A549 treated with Hydrocortisone at 1 μM for 4 hours (cell line): ENCODE data around the gene BPIFB1. TPM values are rescaled to one million over a fixed set of nuclear protein-coding genes. Genes with fewer than 3 reads are reported as not detected.

Source experiments
- total RNA-seq: library from RNA; stranded (reverse); fragments of 200-300 nt; extraction: Qiagen RNA extraction; gene quantifications from 5 replicates; pipeline ENCODE4 v1.2.3, GENCODE V29; 2022

The BPIFB1 gene
- 0.06 to 0.17 TPM (median 0.12 TPM) in 4 of 5 replicates, not detected in the other for total RNA-seq

GRCh38 chr20:33282991-33283555, at the start of gene BPIFB1:
BPIFB1 (plus strand) TSS chr20:33283214; CDS start chr20:33286074, 2,860 bp downstream.

DNA sequence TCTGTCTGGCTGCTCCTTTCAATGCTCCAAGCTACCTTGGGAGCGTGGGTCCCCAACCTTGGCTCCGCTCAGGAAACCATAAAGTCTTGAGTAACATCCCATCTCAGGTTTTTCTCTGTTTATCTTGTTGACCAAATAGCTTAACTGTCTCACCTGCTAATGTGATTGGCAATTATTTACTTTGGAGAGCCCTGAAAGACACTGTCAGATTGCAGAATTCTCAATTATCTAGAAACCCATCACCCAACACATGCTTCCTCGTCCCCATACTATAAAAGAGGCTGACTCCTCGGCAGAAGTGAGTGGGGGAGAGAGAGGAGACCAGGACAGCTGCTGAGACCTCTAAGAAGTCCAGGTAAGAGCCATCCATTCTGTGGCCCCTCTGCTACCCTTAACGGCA, 47.3 kb upstream of the BPIFB1 start, which contains the start of gene BPIFA1:
TSS of gene BPIFA1 (plus strand) at position 301 of the 400 bp plus-strand sequence. CDS start 1,716 bp downstream, outside the sequence.

Other genes starting within 250 kb of the BPIFB1 start
- not detected in 5 replicates for gene BPIFB3, start 229.3 kb upstream of the BPIFB1 start, total RNA-seq
- not detected in 5 replicates for gene BPIFB4, start 203.6 kb upstream of the BPIFB1 start, total RNA-seq
- gene BPIFA2, start 115.1 kb upstream of the BPIFB1 start, total RNA-seq: 0.08 to 0.12 TPM (median 0.09 TPM) in 3 of 5 replicates, not detected in the others
- gene BPIFA3, start 65.9 kb upstream of the BPIFB1 start, total RNA-seq: not detected in 5 replicates
- not detected in 5 replicates for gene BPIFA1, start 47.2 kb upstream of the BPIFB1 start, total RNA-seq
- gene CDK5RAP1, start 118.3 kb downstream of the BPIFB1 start, total RNA-seq: 30.6 to 34.8 TPM (median 32.0 TPM) in 5 replicates
- gene SNTA1, start 160.5 kb downstream of the BPIFB1 start, total RNA-seq: 9.3 to 12.0 TPM (median 10.6 TPM) in 5 replicates
- gene CBFA2T2, start 206.9 kb downstream of the BPIFB1 start, total RNA-seq: 4.6 to 5.8 TPM (median 5.6 TPM) in 5 replicates